NCI-H69 (cell line): ENCODE results near the gene FAM177B.

ENCODE experiments used
- DNase-seq: peaks from one replicate; lab custom pipeline; 2025; lab: John Stamatoyannopoulos, UW

Gene FAM177B

GRCh38 chr1:222786121-222786520 lies 49.1 kb downstream of the FAM177B start:
- peak; percentile 60 for DNase-seq

DNA sequence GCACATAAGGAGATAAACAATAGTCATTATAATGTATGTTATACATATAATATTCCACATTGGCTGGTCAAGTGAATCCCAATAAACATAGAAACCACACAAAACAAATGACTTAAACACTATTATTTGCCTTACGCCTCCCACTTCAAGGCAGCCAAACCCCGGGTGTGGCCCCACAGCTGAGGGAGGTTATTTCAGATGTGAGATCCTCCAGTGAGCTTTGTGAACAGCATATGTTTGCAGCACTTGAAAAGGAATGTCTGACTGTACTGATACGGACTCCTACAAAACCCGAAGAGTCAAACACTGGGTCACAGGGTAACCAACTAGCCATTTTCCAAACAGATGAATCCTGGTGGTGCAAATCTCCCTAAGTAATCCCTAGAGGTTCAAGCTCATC lies 50.7 kb downstream of the FAM177B start:
- DNase-seq = no peak

DNA sequence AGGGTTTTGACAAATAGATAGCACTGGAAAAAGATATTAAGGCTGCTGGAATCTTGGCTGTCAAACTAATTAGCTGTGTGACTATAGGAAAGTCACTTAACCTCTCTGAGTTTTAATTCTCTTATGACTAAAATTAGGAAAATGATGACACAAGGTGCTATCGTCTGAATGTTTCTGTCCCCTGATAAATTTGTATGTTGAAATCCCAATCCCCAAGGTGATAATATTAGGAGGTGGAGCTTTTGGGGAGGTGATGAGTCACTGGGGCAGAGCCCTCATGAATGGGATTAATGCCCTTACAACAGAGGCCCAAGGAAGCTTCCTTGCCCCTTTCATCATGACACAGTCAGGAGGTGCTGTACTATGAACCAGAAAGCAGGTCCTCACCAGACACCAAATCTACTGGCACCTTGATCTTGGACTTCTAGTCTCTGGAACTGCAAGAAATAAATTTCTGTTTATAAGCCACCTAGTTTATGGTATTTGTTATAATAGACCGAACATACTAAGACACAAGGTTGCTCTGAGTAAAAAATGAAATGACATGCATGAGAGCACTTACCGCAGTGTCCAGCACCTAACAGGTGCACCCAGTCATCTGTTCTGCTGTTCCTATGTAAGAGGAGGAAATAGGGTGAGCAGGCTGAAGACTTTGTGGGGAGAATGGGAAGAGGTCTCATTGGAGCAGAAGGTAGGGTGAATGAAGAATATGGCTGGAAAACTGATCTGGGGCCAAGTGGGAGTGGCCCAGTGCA lies 51.6 kb downstream of the FAM177B start:
- DNase-seq = no peak

DNA sequence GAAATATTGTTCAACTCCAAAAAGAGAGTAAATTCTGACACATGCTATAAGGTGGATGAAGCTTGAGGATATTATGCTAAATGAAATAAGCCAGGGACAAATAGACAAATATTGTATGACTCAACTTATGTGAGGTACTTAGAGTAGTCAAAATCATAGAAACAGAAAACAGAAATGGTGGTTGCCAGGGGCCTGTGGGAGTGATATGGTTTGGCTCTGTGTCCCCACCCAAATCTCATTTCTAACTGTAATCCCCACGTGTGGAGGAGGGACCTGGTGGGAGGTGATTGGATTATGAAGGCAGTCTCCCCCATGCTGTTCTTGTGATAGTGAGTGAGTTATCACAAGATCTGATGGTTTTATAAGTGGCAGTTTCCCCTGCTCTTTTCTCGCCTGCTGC lies 53.1 kb downstream of the FAM177B start:
- no peak for DNase-seq

DNA sequence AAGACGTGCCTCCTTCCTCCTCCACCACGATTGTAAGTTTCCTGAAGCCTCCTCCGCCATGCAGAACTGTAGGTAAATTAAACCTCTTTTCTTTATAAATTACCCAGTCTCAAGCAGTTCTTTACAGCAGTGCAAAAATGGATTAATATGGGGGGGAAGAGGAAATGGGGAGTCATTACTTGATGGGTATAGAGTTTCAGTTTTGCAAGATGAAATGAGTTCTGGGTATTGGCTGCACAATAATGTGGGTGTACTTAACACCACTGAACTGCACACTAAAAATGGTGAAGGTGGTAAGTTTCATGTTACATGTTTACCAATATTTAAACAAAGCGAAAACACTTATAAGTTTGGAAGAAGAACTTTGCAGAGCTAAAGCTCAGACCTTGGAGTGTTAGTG lies 53.5 kb downstream of the FAM177B start:
- DNase-seq = no peak

DNA sequence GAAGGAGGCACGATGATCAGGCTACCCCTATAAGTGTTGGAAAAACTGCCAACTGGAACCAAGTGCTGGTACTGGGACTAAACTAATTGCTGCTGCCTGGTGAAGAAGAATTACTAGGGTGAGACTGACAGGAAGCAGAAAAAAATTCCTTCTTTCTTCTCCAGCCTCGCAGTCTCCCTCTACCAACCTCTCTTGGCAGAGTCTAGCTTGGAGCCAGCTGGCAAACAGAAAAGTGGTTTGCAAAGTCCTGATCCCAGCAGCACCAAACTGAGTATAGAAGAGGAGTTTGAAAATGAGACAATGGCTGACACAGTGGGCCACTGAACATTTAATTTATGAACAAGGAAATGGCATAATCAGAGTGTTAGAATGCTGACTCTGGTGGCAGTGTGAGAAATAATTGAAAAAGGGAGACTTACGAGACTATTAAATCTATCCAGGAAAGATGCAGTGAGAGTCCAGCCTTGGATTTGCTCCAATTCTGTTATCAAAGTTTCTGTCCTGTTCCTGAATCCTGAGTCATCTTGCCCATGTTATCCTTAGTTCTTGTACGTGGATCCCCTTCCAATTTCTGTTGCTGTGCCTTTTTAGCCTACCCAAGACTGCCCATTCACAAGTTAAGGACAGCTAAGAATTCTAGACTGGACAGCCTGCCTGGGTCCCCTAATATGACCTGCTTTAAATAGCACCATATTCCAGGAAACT lies 54.2 kb downstream of the FAM177B start:
- peak; percentile 35 for DNase-seq

- DNase-seq = peak; percentile 58
Measured at GRCh38 chr1:222792744-222793143, 55.7 kb downstream of the FAM177B start.

GRCh38 chr1:222794656-222795474 lies 57.9 kb downstream of the FAM177B start:
- DNase-seq = peak; percentile 54

DNA sequence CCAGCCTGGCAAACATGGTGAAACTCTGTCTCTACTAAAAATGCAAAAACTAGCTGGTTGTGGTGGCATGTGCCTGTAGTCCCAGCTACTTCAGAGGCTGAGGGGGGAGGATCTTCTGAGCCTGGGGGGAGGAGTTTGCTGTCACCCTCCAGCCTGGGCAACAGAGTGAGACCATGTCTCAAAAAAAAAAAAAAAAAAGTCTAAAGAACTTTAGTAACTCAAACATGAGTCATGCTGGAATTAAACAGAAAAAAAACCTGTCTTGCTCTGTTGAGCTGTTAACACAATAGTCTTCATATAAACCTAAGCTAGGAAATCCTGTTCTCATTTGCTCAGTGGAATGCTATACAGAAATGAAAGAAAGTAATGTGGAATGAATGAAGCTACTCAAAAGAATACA lies 61.1 kb downstream of the FAM177B start:
- DNase-seq = no peak

DNA sequence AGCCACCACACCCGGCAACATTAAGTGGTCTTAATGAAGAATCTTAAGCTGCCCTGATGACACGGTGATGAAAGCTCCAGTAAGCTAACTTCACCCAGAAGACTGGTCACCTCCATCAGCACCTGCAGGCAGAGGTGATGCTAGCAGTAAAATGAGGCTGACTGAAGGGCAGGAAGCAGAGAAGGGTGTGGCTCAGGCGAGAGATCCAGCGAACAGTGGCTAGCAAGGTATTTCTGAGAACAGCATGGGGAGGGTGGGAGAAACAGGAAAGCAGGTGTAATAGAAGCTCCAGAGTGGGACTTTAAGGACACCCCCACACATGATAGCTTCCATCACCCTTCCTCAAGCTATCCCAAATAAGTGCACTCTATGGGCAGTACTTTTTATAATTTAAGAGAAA lies 62.0 kb downstream of the FAM177B start:
- peak; percentile 44 for DNase-seq
